ENCODE measurements around the gene YAF2. TPM values are rescaled to one million over a fixed set of nuclear protein-coding genes. Genes with fewer than 3 reads are reported as not detected.

The YAF2 gene
- total RNA-seq (10 to 100 TPM; 49.8 to 53.2 TPM), polyA plus RNA-seq (10 to 100 TPM; 15.9 to 16.2 TPM)
- long read RNA-seq, donor 1, partial matches to known transcripts = 2 of 7 reads
- long read RNA-seq, donor 1, other reads (novel, unspliced or antisense) = 3 of 7 reads
- long read RNA-seq, donor 2, partial matches to known transcripts = 2 of 10 reads
- long read RNA-seq, donor 2, other reads (novel, unspliced or antisense) = 7 of 10 reads

- intact Hi-C loops (cut with DNase I) = loop anchor here (5.0 kb wide), 4 partner anchors 89 to 244 kb away; partner anchors contain the start of genes PPHLN1 (in 2 of the 2), ZCRB1 (in 2 of the 2) and GXYLT1 (in 1 of the 2)
Measured at GRCh38 chr12:42238240-42239140, at the start of gene YAF2. Gene YAF2, minus strand, starts transcription at chr12:42238248. Its CDS starts 68 bp downstream, at chr12:42238180.

GRCh38 chr12:42286741-42287140 is 48.7 kb upstream of the YAF2 start:
- Histone ChIP-seq H3K36me3 (ENCODE audit: control insufficient read depth in 1 of 2, insufficient read depth in 2 of 2, low read length in 1 of 2) (no peaks in the 10 kb centered on the region), H3K4me1 (ENCODE audit: control insufficient read depth in 1 of 2, insufficient read depth in 2 of 2, low read length in 2 of 2) (no peaks in the 10 kb centered on the region), H3K27me3 (ENCODE audit: control insufficient read depth in 1 of 2, insufficient read depth in 2 of 2, low read length in 1 of 2) (no peaks in the 10 kb centered on the region), H3K4me3 (ENCODE audit: low read length in 2 of 2) (no peak overlapping the region), H3K27ac (ENCODE audit: low read depth in 1 of 2, low read length in 2 of 2) (no peak overlapping the region), H3K9me3 (ENCODE audit: control insufficient read depth, low read length) (no peaks in the 10 kb centered on the region)
- ATAC-seq (ENCODE audit: low FRiP score) (no peak), DNase-seq (no peak)
- intact Hi-C loops (cut with DNase I) = no loop called here
- WGBS, 2 donors = 88% methylated on average over 26 of the region's 26 CpGs

More at GRCh38 chr12:42238240-42239140, at the start of gene YAF2:
- H3K4me3 ChIP-seq (ENCODE audit: low read length in 2 of 2) = peak within 1 kb of the TSS; percentile 99 to 100
- DNase-seq (peak; percentile 94 to 97), ATAC-seq (ENCODE audit: low FRiP score) (peak; percentile 95)
- H3K27me3 ChIP-seq (ENCODE audit: control insufficient read depth in 1 of 2, insufficient read depth in 2 of 2, low read length in 1 of 2) = no peaks in the 10 kb centered on the region
- H3K36me3 ChIP-seq (ENCODE audit: control insufficient read depth in 1 of 2, insufficient read depth in 2 of 2, low read length in 1 of 2) = no peaks in the 10 kb centered on the region
- WGBS, 2 donors = 2 to 5% methylated on average over 29 to 69 of the region's 69 CpGs
- peaks cover 0 to 5% of the 10 kb centered on the region in 2 donors for H3K4me1 ChIP-seq (ENCODE audit: control insufficient read depth in 1 of 2, insufficient read depth in 2 of 2, low read length in 2 of 2)
- peak within 1 kb of the TSS; percentile 97 to 99 for H3K27ac ChIP-seq (ENCODE audit: low read depth in 1 of 2, low read length in 2 of 2)
- H3K9me3 ChIP-seq (ENCODE audit: control insufficient read depth, low read length) = no peaks in the 10 kb centered on the region

- WGBS, 2 donors = 96% methylated on average over 2 of the region's 2 CpGs
- DNase-seq (no peak), ATAC-seq (ENCODE audit: low FRiP score) (no peak)
- no peaks in the 10 kb centered on the region for H3K4me1 ChIP-seq (ENCODE audit: control insufficient read depth in 1 of 2, insufficient read depth in 2 of 2, low read length in 2 of 2)
- intact Hi-C loops (cut with DNase I) = no loop called here
- no peaks in the 10 kb centered on the region for H3K27me3 ChIP-seq (ENCODE audit: control insufficient read depth in 1 of 2, insufficient read depth in 2 of 2, low read length in 1 of 2)
- no peak overlapping the region for H3K27ac ChIP-seq (ENCODE audit: low read depth in 1 of 2, low read length in 2 of 2)
- H3K9me3 ChIP-seq (ENCODE audit: control insufficient read depth, low read length) = no peaks in the 10 kb centered on the region
- H3K4me3 ChIP-seq (ENCODE audit: low read length in 2 of 2) = no peak overlapping the region
- no peaks in the 10 kb centered on the region for H3K36me3 ChIP-seq (ENCODE audit: control insufficient read depth in 1 of 2, insufficient read depth in 2 of 2, low read length in 1 of 2)
Measured at GRCh38 chr12:42285431-42285830, 47.4 kb upstream of the YAF2 start.

GRCh38 chr12:42284876-42285275 is 46.8 kb upstream of the YAF2 start:
- no peaks in the 10 kb centered on the region for H3K36me3 ChIP-seq (ENCODE audit: control insufficient read depth in 1 of 2, insufficient read depth in 2 of 2, low read length in 1 of 2)
- 72 to 73% methylated on average over 2 of the region's 2 CpGs for WGBS, 2 donors
- H3K27me3 ChIP-seq (ENCODE audit: control insufficient read depth in 1 of 2, insufficient read depth in 2 of 2, low read length in 1 of 2) = no peaks in the 10 kb centered on the region
- H3K4me3 ChIP-seq (ENCODE audit: low read length in 2 of 2) = no peak overlapping the region
- intact Hi-C loops (cut with DNase I) = no loop called here
- no peaks in the 10 kb centered on the region for H3K4me1 ChIP-seq (ENCODE audit: control insufficient read depth in 1 of 2, insufficient read depth in 2 of 2, low read length in 2 of 2)
- H3K9me3 ChIP-seq (ENCODE audit: control insufficient read depth, low read length) = no peaks in the 10 kb centered on the region
- no peak for DNase-seq
- no peak overlapping the region for H3K27ac ChIP-seq (ENCODE audit: low read depth in 1 of 2, low read length in 2 of 2)
- ATAC-seq (ENCODE audit: low FRiP score) = no peak

- no peak for ATAC-seq (ENCODE audit: low FRiP score)
- H3K4me1 ChIP-seq (ENCODE audit: control insufficient read depth in 1 of 2, insufficient read depth in 2 of 2, low read length in 2 of 2) = no peaks in the 10 kb centered on the region
- H3K36me3 ChIP-seq (ENCODE audit: control insufficient read depth in 1 of 2, insufficient read depth in 2 of 2, low read length in 1 of 2) = no peaks in the 10 kb centered on the region
- H3K4me3 ChIP-seq (ENCODE audit: low read length in 2 of 2) = no peak overlapping the region
- H3K27ac ChIP-seq (ENCODE audit: low read depth in 1 of 2, low read length in 2 of 2) = no peak overlapping the region
- no peaks in the 10 kb centered on the region for H3K27me3 ChIP-seq (ENCODE audit: control insufficient read depth in 1 of 2, insufficient read depth in 2 of 2, low read length in 1 of 2)
- WGBS, 2 donors = 86 to 88% methylated on average over 1 of the region's 1 CpG
- H3K9me3 ChIP-seq (ENCODE audit: control insufficient read depth, low read length) = no peaks in the 10 kb centered on the region
- intact Hi-C loops (cut with DNase I) = no loop called here
- no peak for DNase-seq
Measured at GRCh38 chr12:42284157-42284556, 46.1 kb upstream of the YAF2 start.

- Histone ChIP-seq H3K27ac (ENCODE audit: low read depth in 1 of 2, low read length in 2 of 2) (no peak overlapping the region), H3K9me3 (ENCODE audit: control insufficient read depth, low read length) (no peaks in the 10 kb centered on the region), H3K4me3 (ENCODE audit: low read length in 2 of 2) (no peak overlapping the region), H3K36me3 (ENCODE audit: control insufficient read depth in 1 of 2, insufficient read depth in 2 of 2, low read length in 1 of 2) (no peaks in the 10 kb centered on the region), H3K27me3 (ENCODE audit: control insufficient read depth in 1 of 2, insufficient read depth in 2 of 2, low read length in 1 of 2) (no peaks in the 10 kb centered on the region), H3K4me1 (ENCODE audit: control insufficient read depth in 1 of 2, insufficient read depth in 2 of 2, low read length in 2 of 2) (no peaks in the 10 kb centered on the region)
- ATAC-seq (ENCODE audit: low FRiP score) = no peak
- DNase-seq = no peak
- intact Hi-C loops (cut with DNase I) = no loop called here
Measured at GRCh38 chr12:42283739-42284138, 45.7 kb upstream of the YAF2 start.

GRCh38 chr12:42282294-42282693 is 44.2 kb upstream of the YAF2 start:
- intact Hi-C loops (cut with DNase I) = no loop called here
- no peak for ATAC-seq (ENCODE audit: low FRiP score)

GRCh38 chr12:42281844-42282243 is 43.8 kb upstream of the YAF2 start:
- Histone ChIP-seq H3K9me3 (ENCODE audit: control insufficient read depth, low read length) (no peaks in the 10 kb centered on the region), H3K27ac (ENCODE audit: low read depth in 1 of 2, low read length in 2 of 2) (no peak overlapping the region), H3K4me1 (ENCODE audit: control insufficient read depth in 1 of 2, insufficient read depth in 2 of 2, low read length in 2 of 2) (no peaks in the 10 kb centered on the region), H3K27me3 (ENCODE audit: control insufficient read depth in 1 of 2, insufficient read depth in 2 of 2, low read length in 1 of 2) (no peaks in the 10 kb centered on the region), H3K36me3 (ENCODE audit: control insufficient read depth in 1 of 2, insufficient read depth in 2 of 2, low read length in 1 of 2) (no peaks in the 10 kb centered on the region), H3K4me3 (ENCODE audit: low read length in 2 of 2) (no peak overlapping the region)
- intact Hi-C loops (cut with DNase I) = no loop called here
- ATAC-seq (ENCODE audit: low FRiP score) (no peak), DNase-seq (no peak)
- WGBS, 2 donors = 71 to 73% methylated on average over 3 of the region's 3 CpGs

More at GRCh38 chr12:42282294-42282693, 44.2 kb upstream of the YAF2 start:
- no peak for DNase-seq
- Histone ChIP-seq H3K9me3 (ENCODE audit: control insufficient read depth, low read length) (no peaks in the 10 kb centered on the region), H3K27ac (ENCODE audit: low read depth in 1 of 2, low read length in 2 of 2) (no peak overlapping the region), H3K36me3 (ENCODE audit: control insufficient read depth in 1 of 2, insufficient read depth in 2 of 2, low read length in 1 of 2) (no peaks in the 10 kb centered on the region), H3K4me1 (ENCODE audit: control insufficient read depth in 1 of 2, insufficient read depth in 2 of 2, low read length in 2 of 2) (no peaks in the 10 kb centered on the region), H3K27me3 (ENCODE audit: control insufficient read depth in 1 of 2, insufficient read depth in 2 of 2, low read length in 1 of 2) (no peaks in the 10 kb centered on the region), H3K4me3 (ENCODE audit: low read length in 2 of 2) (no peak overlapping the region)
- 72 to 74% methylated on average over 2 of the region's 2 CpGs for WGBS, 2 donors

All from aorta (tissue), 5 donors.